Neuronal stem cell (in vitro differentiated cells): Measurements from ENCODE around the gene EDRF1.

Source experiments
- DNase-seq: peaks from one replicate; pipeline ENCODE4 v3.0.0-alpha.2; 2013; ENCODE audit warnings: low spot score
- H2AFZ ChIP-seq: one replicate; pipeline ENCODE4 v1.6.1; 2013; ENCODE audit warnings: mild to moderate bottlenecking, low read length, inconsistent platforms
- H2AK5ac ChIP-seq: 2 replicates; pipeline ENCODE4 v1.6.1; 2013; ENCODE audit warnings: low read depth, mild to moderate bottlenecking, inconsistent platforms, low read length, moderate library complexity, mixed read lengths
- H2BK120ac ChIP-seq: 2 replicates; pipeline ENCODE4 v1.6.1; 2013; ENCODE audit warnings: low read depth, mild to moderate bottlenecking, inconsistent platforms, low read length, moderate library complexity, mixed read lengths
- H2BK12ac ChIP-seq: one replicate; pipeline ENCODE4 v1.6.1; 2013; ENCODE audit warnings: low read length, inconsistent platforms
- H2BK15ac ChIP-seq: 2 replicates; pipeline ENCODE4 v1.6.1; 2013; ENCODE audit warnings: mild to moderate bottlenecking, low read length, inconsistent platforms, mixed read lengths
- H2BK5ac ChIP-seq: one replicate; pipeline ENCODE4 v1.6.1; 2013; ENCODE audit warnings: inconsistent platforms, mild to moderate bottlenecking, low read length, moderate library complexity
- H3K14ac ChIP-seq: one replicate; pipeline ENCODE4 v1.6.1; 2013; ENCODE audit warnings: low read length, inconsistent platforms
- H3K18ac ChIP-seq: 2 replicates; pipeline ENCODE4 v1.6.1; 2013; ENCODE audit warnings: low read length, inconsistent platforms
- H3K23ac ChIP-seq: 2 replicates; pipeline ENCODE4 v1.6.1; 2013; ENCODE audit warnings: low read depth, mild to moderate bottlenecking, mixed read lengths, low read length, inconsistent platforms; ENCODE audit not compliant: poor library complexity
- H3K27ac ChIP-seq: replicated peaks from 3 replicates; pipeline ENCODE4 v1.5.1; 2013; ENCODE audit warnings: low read length, inconsistent platforms
- H3K27me3 ChIP-seq, 3 experiments: 2 replicates each; pipeline ENCODE4 v1.6.1; 2013; ENCODE audit warnings: low read length in 3 of 3, mild to moderate bottlenecking in 2 of 3, inconsistent platforms in 1 of 3, low read depth in 1 of 3, mixed read lengths in 1 of 3, moderate library complexity in 1 of 3; ENCODE audit not compliant: control insufficient read depth in 3 of 3, insufficient read depth in 3 of 3
- H3K36me3 ChIP-seq, 2 donors: replicated peaks in 1 of 2; 2 replicates each; pipeline ENCODE4 v1.6.1; 2013; ENCODE audit warnings: low read length in 2 of 2; ENCODE audit not compliant: control insufficient read depth in 2 of 2, insufficient read depth in 2 of 2
- H3K4ac ChIP-seq: 2 replicates; pipeline ENCODE4 v1.6.1; 2013; ENCODE audit warnings: inconsistent platforms, mild to moderate bottlenecking, low read length, moderate library complexity
- H3K4me1 ChIP-seq, 2 donors: 1 replicate in 1 of 2; 2 replicates in 1 of 2; pipeline ENCODE4 v1.6.1; 2013; ENCODE audit warnings: low read length in 2 of 2, low read depth in 1 of 2; ENCODE audit not compliant: control insufficient read depth in 2 of 2, insufficient read depth in 1 of 2
- H3K4me2 ChIP-seq: one replicate; pipeline ENCODE4 v1.6.1; 2013; ENCODE audit warnings: mild to moderate bottlenecking, low read length, inconsistent platforms; ENCODE audit not compliant: insufficient read depth, poor library complexity, severe bottlenecking
- H3K4me3 ChIP-seq, 2 donors: 2 replicates each; pipeline ENCODE4 v1.5.1; 2013; ENCODE audit warnings: low read length in 2 of 2, mild to moderate bottlenecking in 2 of 2, inconsistent platforms in 1 of 2, moderate library complexity in 1 of 2
- H3K79me1 ChIP-seq: one replicate; pipeline ENCODE4 v1.6.1; 2013; ENCODE audit warnings: low read depth, mild to moderate bottlenecking, inconsistent platforms, low read length, moderate library complexity
- H3K9ac ChIP-seq: one replicate; pipeline ENCODE4 v1.6.1; 2013; ENCODE audit warnings: mild to moderate bottlenecking, low read depth, low read length, inconsistent platforms; ENCODE audit not compliant: poor library complexity
- H3K9me3 ChIP-seq, 2 donors: replicated peaks in 1 of 2; 2 replicates each; pipeline versions ENCODE3 to v1.6.1; 2013; ENCODE audit warnings: low read length in 2 of 2, mild to moderate bottlenecking in 2 of 2, inconsistent platforms in 1 of 2, low read depth in 1 of 2, mixed read lengths in 1 of 2, moderate library complexity in 1 of 2; ENCODE audit not compliant: control insufficient read depth in 2 of 2, insufficient read depth in 1 of 2
- H4K8ac ChIP-seq: one replicate; pipeline ENCODE4 v1.6.1; 2013; ENCODE audit warnings: low read depth, mild to moderate bottlenecking, inconsistent platforms, low read length, moderate library complexity
- H4K91ac ChIP-seq: one replicate; pipeline ENCODE4 v1.6.1; 2013; ENCODE audit warnings: low read length, low read depth, mild to moderate bottlenecking, inconsistent platforms; ENCODE audit not compliant: poor library complexity
- WGBS, 2 donors: extraction: QIAGEN DNeasy Blood & Tissue Kit; methylation state at CpG; one replicate each; pipeline ENCODE4 v1.1.7; 2013; ENCODE audit warnings: missing lambda C conversion rate in 2 of 2, mixed read lengths in 1 of 2; ENCODE audit not compliant: insufficient read length in 2 of 2, insufficient replicate concordance in 1 of 2; ENCODE audit errors: extremely low coverage in 2 of 2; 5-methylcytosine and 5-hydroxymethylcytosine counted together

Gene EDRF1

DNA sequence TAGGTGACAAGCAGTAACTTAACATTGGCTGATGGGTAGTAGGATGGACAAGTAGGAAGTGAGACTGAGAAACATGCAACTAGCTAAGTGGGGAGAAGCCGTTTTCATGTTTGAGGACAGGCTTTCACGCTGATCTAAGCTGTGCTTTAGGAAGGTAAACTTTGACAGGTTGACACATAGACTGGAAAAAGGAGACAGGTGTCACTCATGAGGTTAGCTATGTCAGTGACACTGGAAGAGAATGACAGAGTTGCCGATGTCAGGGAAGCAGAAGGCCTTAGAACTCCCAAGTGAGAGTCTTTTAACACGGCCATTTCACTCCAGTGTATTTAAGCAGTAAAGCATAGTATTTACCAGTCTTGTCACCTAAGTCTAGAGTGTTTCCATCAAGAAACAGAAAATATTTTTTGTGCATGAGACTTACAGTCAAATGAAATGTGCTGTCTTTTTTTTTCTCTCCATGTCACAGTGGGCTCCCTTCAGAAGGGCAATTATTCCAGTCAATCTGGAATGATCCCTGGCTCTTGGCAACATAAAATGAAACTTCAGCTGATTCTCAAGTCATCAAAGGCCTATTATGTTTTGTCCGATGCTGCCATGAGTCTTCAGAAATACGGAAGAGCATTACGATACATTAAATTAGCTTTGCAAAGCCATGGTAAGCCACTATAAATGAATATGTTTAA is 20.6 kb downstream of the EDRF1 start:
- no peak overlapping the region for H3K4me3 ChIP-seq
- H2AK5ac ChIP-seq: no peak overlapping the region
- H3K27ac ChIP-seq: no peak overlapping the region
- no peak for DNase-seq
- no peak overlapping the region for H2BK120ac ChIP-seq
- H3K4ac ChIP-seq: no peak overlapping the region
- no CpG with 5 or more reads among the region's 7 CpGs for WGBS, 2 donors
- peaks cover 0 to 5% of the 10 kb centered on the region in 2 donors for H3K4me1 ChIP-seq
- H3K36me3 ChIP-seq: peaks cover 37 to 99% of the 10 kb centered on the region in 2 donors
- no peak overlapping the region for H2BK5ac ChIP-seq
- H3K23ac ChIP-seq: no peak overlapping the region
- no peak overlapping the region for H3K14ac ChIP-seq
- H3K79me1 ChIP-seq: no peaks in the 10 kb centered on the region
- H3K27me3 ChIP-seq: no peaks in the 10 kb centered on the region
- no peak overlapping the region for H2BK12ac ChIP-seq
- H3K4me2 ChIP-seq: no peak overlapping the region
- no peaks in the 10 kb centered on the region for H3K9me3 ChIP-seq
- no peak overlapping the region for H2BK15ac ChIP-seq
- no peak overlapping the region for H3K18ac ChIP-seq
- H4K8ac ChIP-seq: no peak overlapping the region
- no peak overlapping the region for H3K9ac ChIP-seq
- H2AFZ ChIP-seq: no peak overlapping the region
- H4K91ac ChIP-seq: no peak overlapping the region

DNA sequence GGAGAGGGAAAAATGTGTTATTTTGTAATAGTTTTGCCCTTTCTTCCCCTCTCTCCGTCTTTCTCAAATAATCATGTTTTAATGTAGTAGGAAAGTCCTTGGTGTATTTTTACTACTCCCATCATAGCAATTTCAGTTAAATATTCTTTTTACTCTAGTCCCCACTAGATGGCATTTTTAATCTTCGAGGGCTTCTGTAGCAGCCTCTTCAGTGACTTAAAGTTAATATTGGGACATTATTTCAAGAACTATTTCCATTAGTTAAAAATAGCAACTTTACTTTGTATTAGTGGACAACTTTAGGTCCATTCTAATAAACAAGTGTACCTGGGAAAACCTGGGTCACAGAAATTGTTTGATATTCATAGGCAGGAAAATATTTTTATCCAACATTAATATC is 23.0 kb downstream of the EDRF1 start:
- DNase-seq: no peak

GRCh38 chr10:125744909-125745308 is 25.4 kb downstream of the EDRF1 start:
- Histone ChIP-seq H2BK12ac (no peak overlapping the region), H2BK15ac (no peak overlapping the region), H3K23ac (no peak overlapping the region), H3K79me1 (no peaks in the 10 kb centered on the region), H3K14ac (no peak overlapping the region), H3K18ac (no peak overlapping the region), H3K4ac (no peak overlapping the region), H3K4me3 (no peak overlapping the region), H3K4me1 (no peaks in the 10 kb centered on the region), H2BK120ac (no peak overlapping the region), H2AK5ac (no peak overlapping the region), H3K27ac (no peak overlapping the region), H4K8ac (no peak overlapping the region), H3K4me2 (no peak overlapping the region), H2AFZ (no peak overlapping the region), H2BK5ac (no peak overlapping the region), H3K9me3 (no peaks in the 10 kb centered on the region), H3K36me3 (peaks cover 28 to 99% of the 10 kb centered on the region in 2 donors), H3K27me3 (no peaks in the 10 kb centered on the region), H3K9ac (no peak overlapping the region), H4K91ac (no peak overlapping the region)
- WGBS, 2 donors: no CpG with 5 or more reads among the region's 2 CpGs
- no peak for DNase-seq

More for the DNA sequence above, 23.0 kb downstream of the EDRF1 start:
- Histone ChIP-seq H4K91ac (no peak overlapping the region), H2BK12ac (no peak overlapping the region), H2BK5ac (no peak overlapping the region), H2BK120ac (no peak overlapping the region), H3K14ac (no peak overlapping the region), H2AFZ (no peak overlapping the region), H3K9ac (no peak overlapping the region), H3K18ac (no peak overlapping the region), H3K4me3 (no peak overlapping the region), H3K27me3 (no peaks in the 10 kb centered on the region), H3K36me3 (peaks cover 29 to 99% of the 10 kb centered on the region in 2 donors), H2BK15ac (no peak overlapping the region), H3K23ac (no peak overlapping the region), H3K79me1 (no peaks in the 10 kb centered on the region), H3K4me2 (no peak overlapping the region), H2AK5ac (no peak overlapping the region), H3K9me3 (no peaks in the 10 kb centered on the region), H4K8ac (no peak overlapping the region), H3K27ac (no peak overlapping the region), H3K4me1 (peaks cover 0 to 5% of the 10 kb centered on the region in 2 donors), H3K4ac (no peak overlapping the region)
- WGBS, 2 donors: no CpG with 5 or more reads among the region's 2 CpGs

- Histone ChIP-seq H3K9me3 (no peaks in the 10 kb centered on the region), H4K8ac (no peak overlapping the region), H2BK12ac (no peak overlapping the region), H3K18ac (no peak overlapping the region), H3K27ac (no peak overlapping the region), H3K9ac (no peak overlapping the region), H3K27me3 (no peaks in the 10 kb centered on the region), H3K14ac (no peak overlapping the region), H3K79me1 (no peaks in the 10 kb centered on the region), H3K23ac (no peak overlapping the region), H2BK15ac (no peak overlapping the region), H2BK120ac (no peak overlapping the region), H3K4me2 (no peak overlapping the region), H4K91ac (no peak overlapping the region), H3K36me3 (peaks cover 31 to 100% of the 10 kb centered on the region in 2 donors), H2BK5ac (no peak overlapping the region), H3K4ac (no peak overlapping the region), H2AK5ac (no peak overlapping the region), H3K4me1 (peaks cover 0 to 3% of the 10 kb centered on the region in 2 donors), H2AFZ (no peak overlapping the region), H3K4me3 (no peak overlapping the region)
- DNase-seq: no peak
- WGBS, 2 donors: no CpG with 5 or more reads among the region's 5 CpGs
Observed at GRCh38 chr10:125747417-125747816, 27.9 kb downstream of the EDRF1 start.
